Loucy (cell line): ENCODE results near the gene PRSS38.
"Not testable (repeated sequence)": the region's sequence is repeated elsewhere in the genome, so short reads cannot be mapped to it uniquely, and the experiment has no call there.

Source experiments
- CTCF ChIP-seq: fragments of 200-600 bp; sonication (generic); conservative IDR thresholded peaks from 2 replicates; pipeline ENCODE4 v1.5.1; 2014; ENCODE audit warnings: mild to moderate bottlenecking, antibody characterized with exemption, low read length
- EZH2phosphoT487 ChIP-seq: fragments of 200-600 bp; IDR thresholded peaks from 2 replicates; pipeline ENCODE4 v1.6.1; 2018; ENCODE audit warnings: antibody characterized with exemption, mild to moderate bottlenecking, moderate library complexity, borderline replicate concordance

DNA sequence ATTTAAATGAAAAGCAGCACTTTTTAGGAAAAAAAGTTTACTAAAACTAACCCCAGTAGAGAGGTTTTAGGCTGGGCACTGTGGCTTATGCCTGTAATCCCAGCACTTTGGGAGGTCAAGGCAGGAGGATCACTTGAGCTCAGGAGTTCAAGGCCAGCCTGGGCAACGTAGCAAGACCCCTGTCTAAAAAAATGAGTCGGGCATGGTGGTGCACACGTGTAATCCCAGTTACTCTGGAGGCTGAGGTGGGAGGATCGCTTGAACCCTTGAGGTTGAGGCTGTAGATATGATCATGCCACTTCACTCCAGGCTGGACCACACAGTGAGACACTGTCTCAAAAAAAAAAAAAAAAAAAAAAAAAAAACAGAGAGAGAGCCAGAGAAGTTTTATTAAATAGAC is 31.6 kb downstream of the PRSS38 start:
- not testable (repeated sequence) for TF ChIP-seq CTCF, EZH2phosphoT487
